ENCODE results near the gene FBXL15.
A peak's percentile ranks its signal among the peaks of the same experiment; 100 is the strongest.

The FBXL15 gene

DNA sequence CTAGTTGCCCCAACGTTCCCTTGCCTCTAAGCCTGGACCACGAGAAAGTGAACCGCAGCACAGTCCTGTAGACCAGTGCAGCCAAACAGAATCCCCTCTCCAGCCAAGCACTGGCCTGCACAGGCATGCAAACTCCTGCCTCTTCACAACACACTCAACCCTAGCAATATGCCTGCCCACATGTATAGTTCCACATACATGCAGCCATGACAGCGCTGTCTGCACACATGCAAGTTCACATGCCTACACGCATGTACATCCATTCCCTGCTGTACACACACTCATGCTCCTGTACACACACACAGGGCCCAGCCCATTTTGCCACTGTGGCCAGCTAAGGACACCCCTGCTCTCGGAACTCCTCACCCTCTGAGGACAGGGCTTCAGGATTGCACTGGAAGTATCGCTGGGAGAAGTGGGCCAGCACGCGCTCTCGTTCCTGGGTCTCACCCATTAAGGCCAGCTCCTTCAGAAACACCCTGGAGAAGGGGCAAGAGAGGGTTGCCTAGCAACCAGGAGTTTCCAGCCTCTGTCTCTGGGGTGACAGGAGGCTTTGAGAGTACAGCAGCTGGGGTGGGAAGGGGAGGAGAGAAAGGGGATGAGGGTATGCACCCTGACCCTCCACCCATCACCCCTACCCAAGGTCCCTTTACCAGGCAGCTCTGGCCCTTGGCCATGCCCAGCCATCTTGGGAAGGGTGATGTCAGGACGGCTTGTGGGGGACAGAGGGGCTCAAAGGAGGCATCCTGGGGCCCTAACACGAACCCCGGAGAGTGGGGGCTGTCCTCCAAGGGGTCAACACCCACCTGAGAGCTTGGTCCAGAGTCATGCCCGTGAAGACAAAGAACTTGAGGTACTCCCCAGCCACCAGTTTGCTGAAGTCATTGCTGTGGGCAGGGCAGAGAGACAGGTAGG, 9.0 kb upstream of the FBXL15 start:
- DNase-seq: no peak

DNA sequence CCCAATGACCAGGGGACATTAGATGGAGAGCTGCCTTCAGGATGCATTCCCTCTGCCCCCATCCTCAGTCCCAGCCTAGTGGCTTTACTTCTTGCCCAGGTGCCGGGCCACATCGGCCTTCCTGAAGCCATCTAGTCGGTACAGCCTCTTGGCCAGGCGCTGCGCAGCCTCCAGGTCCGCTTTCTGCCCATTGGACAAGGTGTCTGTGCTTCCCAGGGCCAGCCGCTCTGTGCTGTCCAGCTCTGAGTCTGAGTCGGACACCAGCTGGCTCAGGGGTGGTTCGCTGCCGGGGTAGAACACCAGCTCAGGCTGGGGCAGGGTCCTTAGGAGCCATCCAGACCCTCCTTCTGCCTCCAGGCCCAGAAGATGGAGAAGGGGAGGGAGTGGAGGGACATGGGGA, 8.3 kb upstream of the FBXL15 start:
- no peak for DNase-seq

GRCh38 chr10:102413053-102413705, 7.5 kb upstream of the FBXL15 start:
- DNase-seq: no peak

DNA sequence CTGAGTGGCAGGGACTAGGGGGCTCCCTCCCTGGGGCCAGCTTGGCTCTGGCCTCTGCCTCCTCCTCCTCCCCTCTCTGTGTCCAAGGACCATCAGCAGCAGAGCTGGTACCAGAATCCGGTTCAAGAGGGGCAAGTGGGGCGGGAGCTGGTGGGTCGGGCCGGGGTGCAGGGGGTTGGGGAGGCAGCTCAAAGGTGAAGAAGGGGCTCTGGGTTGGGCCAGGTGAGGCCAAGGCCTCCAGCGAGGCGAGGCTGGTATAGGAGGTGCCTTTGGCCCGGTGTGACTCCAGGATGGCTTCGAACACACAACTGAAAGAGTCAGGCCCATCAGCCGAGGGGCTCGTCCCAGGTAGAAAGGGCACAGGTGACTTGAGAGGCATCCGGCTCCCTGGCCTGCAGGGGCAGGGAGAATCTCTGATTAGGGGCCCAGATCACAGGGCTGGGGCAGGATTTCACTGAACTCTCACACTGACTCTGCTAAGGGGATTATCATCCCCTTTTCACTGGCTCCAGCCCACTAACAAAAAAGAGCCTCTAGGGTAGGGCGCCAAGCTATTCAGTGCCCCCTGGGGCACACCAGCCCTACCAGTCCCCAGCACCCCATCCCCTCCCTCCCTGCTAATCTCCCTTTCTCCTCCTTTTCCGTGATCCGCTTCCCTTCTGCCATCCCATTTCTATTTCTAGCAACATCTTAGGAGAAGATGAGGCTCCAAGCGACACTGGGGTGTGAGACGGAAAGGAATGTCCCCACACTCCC, 6.7 kb upstream of the FBXL15 start:
- no peak for DNase-seq

DNA sequence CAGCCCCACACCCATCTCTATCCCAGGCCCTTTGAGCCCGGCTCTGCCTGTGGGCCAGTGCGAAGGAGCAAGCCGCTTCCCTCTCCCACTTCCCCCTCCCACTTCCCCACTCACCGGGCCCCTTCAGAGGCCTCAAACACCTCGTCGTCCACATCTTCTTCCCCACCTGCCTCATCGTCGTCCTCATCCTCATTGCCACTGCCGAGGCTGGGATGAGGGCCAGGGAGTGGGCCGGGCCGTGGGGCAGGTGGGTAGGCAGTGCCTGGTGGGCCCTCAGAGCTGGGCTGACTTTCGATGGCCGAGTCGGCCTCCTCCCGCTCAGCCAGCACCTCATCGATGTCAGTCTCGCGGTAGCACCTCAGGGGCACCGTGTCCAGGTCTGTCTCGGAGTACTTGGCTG, 5.9 kb upstream of the FBXL15 start:
- no peak for DNase-seq

DNA sequence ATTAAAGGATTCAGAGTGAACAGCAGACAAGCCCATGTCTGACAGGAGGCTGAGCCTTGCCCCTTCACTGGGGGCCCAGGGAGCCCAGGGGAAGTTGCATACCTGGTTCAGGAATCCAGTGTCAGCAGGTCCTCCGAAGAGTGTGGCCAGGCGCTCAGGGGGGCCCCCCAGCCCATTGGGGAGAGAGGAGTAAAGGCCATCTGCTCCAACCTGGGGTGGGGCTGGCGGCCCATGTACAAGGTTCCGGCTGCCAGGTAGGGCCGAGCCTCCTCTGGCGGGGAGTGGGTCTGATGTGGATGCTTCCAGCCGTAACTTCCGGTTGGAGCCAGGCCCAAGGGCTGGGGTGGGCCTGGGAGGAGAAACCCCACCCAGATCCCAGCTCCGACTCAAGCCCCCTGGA, 4.4 kb upstream of the FBXL15 start:
- no peak for DNase-seq

DNA sequence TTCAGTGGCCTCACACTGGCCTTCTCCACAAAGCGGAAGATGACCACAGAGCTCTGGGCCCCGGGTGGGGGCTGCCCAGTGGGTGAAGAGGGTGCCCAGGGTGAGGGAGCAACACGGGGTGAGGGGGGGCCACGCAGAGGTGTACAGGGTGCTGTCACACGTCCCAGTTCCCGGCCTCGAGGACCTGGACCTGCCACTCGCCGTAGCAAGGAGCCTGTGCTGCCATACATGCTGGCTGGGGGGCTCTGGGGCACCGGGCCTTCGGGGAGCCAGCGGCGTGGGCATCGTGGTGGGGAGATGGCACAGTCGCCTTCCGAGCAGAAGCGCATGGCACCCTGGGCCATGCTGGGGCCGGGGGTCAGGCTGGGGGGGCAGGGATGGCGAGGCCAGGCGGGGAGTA, 3.9 kb upstream of the FBXL15 start:
- DNase-seq: no peak

GRCh38 chr10:102418622-102419268, 1.9 kb upstream of the FBXL15 start, which contains the start of gene PSD:
Gene PSD (minus strand): TSS chr10:102418785. CDS start chr10:102417038, 1,747 bp downstream.
- DNase-seq: no peak

- DNase-seq: peak; percentile 65
Observed at GRCh38 chr10:102419269-102420180, 1.1 kb upstream of the FBXL15 start.

DNA sequence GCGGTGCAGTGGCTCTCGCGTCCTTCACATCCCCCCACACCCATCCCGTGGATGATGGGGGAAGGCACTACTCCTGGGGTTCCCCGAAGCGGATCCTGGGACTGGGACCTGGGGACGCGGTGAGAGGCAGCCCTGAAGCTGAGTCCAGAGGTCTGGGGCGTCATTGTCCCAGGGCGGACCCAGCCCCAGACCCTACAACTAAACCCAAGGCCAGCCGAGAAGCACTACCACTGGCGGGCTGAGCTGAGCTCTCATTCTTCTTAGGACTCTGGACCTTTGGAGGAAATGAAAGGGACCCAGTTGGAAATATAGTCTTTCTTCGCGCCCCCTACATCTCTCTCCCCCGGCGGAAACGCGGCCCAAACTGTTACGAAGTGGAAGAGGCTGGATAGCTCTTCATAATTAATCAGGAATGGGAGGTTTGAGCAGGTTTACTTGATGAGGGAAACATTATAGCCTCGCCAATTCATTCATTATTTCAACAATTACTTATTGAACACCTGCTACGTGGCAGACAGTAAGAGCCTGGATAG, 389 bp upstream of the FBXL15 start:
- DNase-seq: no peak

GRCh38 chr10:102421507-102421756, 796 bp downstream of the FBXL15 start:
- DNase-seq: no peak

- DNase-seq: no peak
Observed at GRCh38 chr10:102421757-102422512, 1.3 kb downstream of the FBXL15 start.

DNA sequence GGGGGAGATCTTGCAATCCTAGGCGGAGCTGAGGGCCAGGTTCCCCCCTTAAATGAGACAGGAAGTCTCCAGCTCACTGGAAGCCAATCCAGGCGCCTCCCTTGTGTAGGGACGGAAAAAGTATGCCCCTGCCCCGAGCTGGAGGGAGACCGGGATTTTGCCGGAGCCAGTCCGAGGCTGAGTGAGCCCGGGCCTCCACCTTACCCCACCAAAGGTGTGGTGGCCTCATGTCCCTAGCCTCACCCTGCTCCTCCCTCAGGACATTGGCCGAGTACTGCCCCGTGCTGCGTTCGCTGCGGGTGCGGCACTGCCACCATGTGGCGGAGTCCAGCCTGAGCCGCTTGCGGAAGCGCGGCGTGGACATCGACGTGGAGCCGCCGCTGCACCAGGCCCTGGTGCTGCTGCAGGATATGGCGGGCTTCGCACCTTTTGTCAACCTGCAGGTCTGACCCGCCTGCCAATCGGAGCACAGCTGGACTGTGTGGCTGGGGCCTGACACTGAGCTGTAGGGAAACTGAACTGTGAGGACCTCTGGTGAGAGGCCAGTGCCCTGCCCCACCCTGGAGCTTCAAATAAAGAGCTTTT, 2.0 kb downstream of the FBXL15 start:
- DNase-seq: no peak

DNA sequence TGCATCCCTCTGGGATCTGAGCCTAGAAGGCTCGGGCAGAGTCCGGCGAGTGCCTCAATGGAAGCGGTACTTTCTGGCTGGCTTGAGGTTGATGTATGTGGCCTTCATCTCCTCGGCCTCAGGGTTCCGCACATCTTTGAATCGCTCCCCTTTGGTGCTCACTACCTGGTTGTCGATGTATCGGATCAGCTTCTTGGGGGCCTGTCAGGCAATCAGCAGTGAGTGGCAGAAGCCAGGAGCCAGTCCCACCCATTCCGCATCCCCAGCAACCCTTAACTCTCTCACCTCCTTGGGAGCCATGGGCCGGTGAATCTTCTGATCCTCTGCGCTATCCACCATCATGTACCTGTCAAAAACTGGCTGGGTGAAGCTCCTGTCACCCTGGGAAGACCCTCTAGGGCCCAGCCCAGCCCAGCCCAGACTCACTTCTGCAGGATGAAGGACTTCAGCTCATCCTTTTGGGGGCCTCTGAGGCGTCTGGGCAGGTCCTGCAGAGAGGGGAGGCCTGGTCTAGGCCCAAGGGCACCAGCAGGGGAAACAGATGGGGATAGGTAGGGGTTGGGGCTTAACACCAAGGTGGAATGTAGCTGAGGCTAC, 2.8 kb downstream of the FBXL15 start:
- DNase-seq: no peak

DNA sequence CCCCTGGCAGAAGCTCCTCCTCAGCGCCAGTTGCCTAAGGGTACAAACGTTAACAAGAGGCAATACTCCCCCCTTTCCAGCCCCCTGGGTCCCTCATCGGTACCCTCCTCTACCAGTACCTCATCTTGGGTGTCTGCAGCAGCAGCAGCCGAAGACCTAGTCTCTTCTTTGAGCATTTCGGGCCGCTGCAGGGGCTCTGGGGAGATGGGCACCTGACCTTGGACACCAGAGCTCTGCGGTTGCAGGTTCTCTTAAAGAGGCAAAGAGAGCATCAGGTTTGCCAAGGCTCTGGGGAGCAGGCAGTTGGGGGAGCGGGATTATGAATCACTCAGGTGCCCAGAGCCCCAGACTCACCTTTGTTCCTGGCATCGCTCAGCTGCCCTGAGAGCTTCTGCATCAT, 3.5 kb downstream of the FBXL15 start:
- DNase-seq: no peak

- no peak for DNase-seq
Observed at GRCh38 chr10:102424916-102425315, 4.3 kb downstream of the FBXL15 start.

DNA sequence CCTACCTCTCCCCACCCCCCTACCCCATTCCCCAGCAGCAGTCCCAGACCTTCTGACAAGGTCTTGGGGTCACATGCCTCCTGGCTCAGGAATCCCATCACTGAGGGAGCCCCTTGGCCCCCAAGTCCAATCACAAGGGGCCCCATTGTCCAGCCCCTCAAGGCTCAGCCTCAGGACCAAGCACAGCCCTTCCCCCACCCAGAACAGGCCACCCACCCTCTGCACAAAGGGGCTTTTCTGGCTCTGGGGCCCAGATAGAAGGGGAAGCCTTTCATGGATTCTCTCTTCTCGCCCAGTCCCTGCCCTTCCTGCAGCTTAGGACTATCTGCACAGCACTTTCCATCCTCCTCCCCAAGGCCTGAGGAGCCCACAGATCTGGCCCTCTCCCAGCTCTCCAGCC, 4.8 kb downstream of the FBXL15 start:
- no peak for DNase-seq

- DNase-seq: no peak
Observed at GRCh38 chr10:102426803-102427287, 6.2 kb downstream of the FBXL15 start.

GRCh38 chr10:102429468-102429867, 8.8 kb downstream of the FBXL15 start:
- DNase-seq: no peak

Data from effector CD4-positive, alpha-beta T cell (primary cell).